Measurements from ENCODE around the gene PSMD2.
A peak's percentile ranks its signal among the peaks of the same experiment; 100 is the strongest.

The PSMD2 gene

DNA sequence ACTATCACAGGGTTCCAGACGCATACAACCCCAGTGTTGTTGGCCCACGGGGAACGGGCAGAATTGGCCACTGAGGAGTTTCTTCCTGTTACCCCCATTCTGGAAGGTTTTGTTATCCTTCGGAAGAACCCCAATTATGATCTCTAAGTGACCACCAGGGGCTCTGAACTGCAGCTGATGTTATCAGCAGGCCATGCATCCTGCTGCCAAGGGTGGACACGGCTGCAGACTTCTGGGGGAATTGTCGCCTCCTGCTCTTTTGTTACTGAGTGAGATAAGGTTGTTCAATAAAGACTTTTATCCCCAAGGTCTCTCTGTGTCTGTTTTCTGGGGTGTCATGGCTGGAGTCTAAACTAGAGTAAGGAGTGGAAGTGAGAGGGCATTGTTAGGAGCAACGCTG, 9.7 kb downstream of the PSMD2 start:
- TF ChIP-seq POLR2AphosphoS5 (IDR thresholded peaks at IDR 0.05; ENCODE audit: low read depth, low read length) (no peak), POLR2A (IDR thresholded peaks at IDR 0.05; ENCODE audit: low read depth, low read length) (no peak), TAF1 (IDR thresholded peaks at IDR 0.05; ENCODE audit: borderline replicate concordance, low read depth, low read length) (no peak)
- DNase-seq (ENCODE audit: insufficient read length): no peak
- FAIRE-seq: no peak

- TF ChIP-seq TAF1 (IDR thresholded peaks at IDR 0.05; ENCODE audit: borderline replicate concordance, low read depth, low read length): no peak
- no peak for TF ChIP-seq POLR2A (IDR thresholded peaks at IDR 0.05; ENCODE audit: low read depth, low read length)
- no peak for TF ChIP-seq POLR2AphosphoS5 (IDR thresholded peaks at IDR 0.05; ENCODE audit: low read depth, low read length)
- DNase-seq (ENCODE audit: insufficient read length): no peak
- FAIRE-seq: no peak
Measured at GRCh38 chr3:184311633-184312032, 12.6 kb downstream of the PSMD2 start.

DNA sequence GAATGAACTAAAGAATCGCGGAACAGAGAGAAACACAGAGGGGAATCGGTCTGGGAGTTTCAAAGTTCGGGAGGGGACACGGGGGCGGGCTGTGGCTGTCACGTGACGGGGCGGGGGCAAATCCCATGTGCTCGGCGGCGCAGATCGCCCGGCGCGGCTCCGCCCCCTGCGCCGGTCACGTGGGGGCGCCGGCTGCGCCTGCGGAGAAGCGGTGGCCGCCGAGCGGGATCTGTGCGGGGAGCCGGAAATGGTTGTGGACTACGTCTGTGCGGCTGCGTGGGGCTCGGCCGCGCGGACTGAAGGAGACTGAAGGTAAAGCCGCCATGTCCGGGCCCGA, 15.3 kb downstream of the PSMD2 start, which contains the start of gene EIF4G1:
Gene EIF4G1 (plus strand): TSS at position 244 of the 337 bp plus-strand sequence. CDS start 1,191 bp downstream, outside the sequence.
- peak; percentile 97 for DNase-seq (ENCODE audit: insufficient read length)
- TF ChIP-seq TAF1 (IDR thresholded peaks at IDR 0.05; ENCODE audit: borderline replicate concordance, low read depth, low read length) (peak; percentile 93), POLR2AphosphoS5 (IDR thresholded peaks at IDR 0.05; ENCODE audit: low read depth, low read length) (peak; percentile 74), POLR2A (IDR thresholded peaks at IDR 0.05; ENCODE audit: low read depth, low read length) (peak; percentile 86)
- FAIRE-seq: peak; percentile 95

DNA sequence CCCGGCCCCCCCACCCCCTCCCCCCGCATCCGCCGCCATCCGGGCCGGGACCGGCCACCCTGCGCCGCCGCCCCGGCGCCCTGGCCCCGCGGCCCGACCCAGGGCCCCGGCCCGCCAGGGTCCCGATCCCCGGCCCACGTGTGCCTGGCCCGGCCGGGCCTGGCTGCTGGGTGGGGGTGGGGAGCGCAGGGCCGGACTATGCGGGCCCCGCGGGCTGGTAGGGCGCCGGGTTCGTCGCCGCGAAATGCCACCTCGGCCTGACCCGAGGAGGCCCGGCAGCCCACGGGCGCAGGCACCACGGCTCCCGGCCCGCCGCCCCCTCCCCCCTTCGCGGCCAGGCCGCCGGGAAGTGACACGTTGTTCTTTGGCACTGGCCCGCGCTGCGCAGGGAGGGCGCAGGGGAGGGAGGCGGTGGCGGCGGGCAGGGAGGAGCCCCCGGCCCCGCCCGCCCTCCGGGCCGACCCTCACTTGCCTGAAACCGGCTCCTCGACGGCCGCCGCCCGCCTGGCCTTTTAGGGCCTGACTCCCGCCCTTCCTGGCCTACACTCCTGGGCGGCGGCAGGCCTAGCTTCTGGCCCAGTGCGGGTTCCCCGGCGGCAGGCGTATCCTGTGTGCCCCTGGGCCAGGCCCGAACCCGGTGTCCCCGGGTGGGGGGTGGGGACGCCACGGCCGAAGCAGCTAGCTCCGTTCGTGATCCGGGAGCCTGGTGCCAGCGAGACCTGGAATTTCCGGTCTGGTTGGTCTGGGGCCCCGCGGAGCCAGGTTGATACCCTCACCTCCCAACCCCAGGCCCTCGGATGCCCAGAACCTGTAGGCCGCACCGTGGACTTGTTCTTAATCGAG, 15.9 kb downstream of the PSMD2 start:
- DNase-seq (ENCODE audit: insufficient read length): peak; percentile 61
- FAIRE-seq: no peak
- no peak; the same call in none of the 2 replicates for TF ChIP-seq POLR2A (IDR thresholded peaks at IDR 0.05; ENCODE audit: low read depth, low read length)
- TF ChIP-seq TAF1 (IDR thresholded peaks at IDR 0.05; ENCODE audit: borderline replicate concordance, low read depth, low read length): 0 out of 2 replicates have a peak, but pooled peaks have one; percentile 15
- 0 out of 2 replicates have a peak, but pooled peaks have one; percentile 6 for TF ChIP-seq POLR2AphosphoS5 (IDR thresholded peaks at IDR 0.05; ENCODE audit: low read depth, low read length)

GRCh38 chr3:184315543-184315867, 16.5 kb downstream of the PSMD2 start:
- TF ChIP-seq POLR2A (IDR thresholded peaks at IDR 0.05; ENCODE audit: low read depth, low read length) (no peak), POLR2AphosphoS5 (IDR thresholded peaks at IDR 0.05; ENCODE audit: low read depth, low read length) (no peak), TAF1 (IDR thresholded peaks at IDR 0.05; ENCODE audit: borderline replicate concordance, low read depth, low read length) (no peak)
- peak; percentile 75 for FAIRE-seq
- DNase-seq (ENCODE audit: insufficient read length): no peak

GRCh38 chr3:184315871-184316661, 17.0 kb downstream of the PSMD2 start:
- TF ChIP-seq POLR2AphosphoS5 (IDR thresholded peaks at IDR 0.05; ENCODE audit: low read depth, low read length): 0 out of 2 replicates have a peak, but pooled peaks have one; percentile 14
- TF ChIP-seq TAF1 (IDR thresholded peaks at IDR 0.05; ENCODE audit: borderline replicate concordance, low read depth, low read length): no peak
- peak; percentile 38; the same call in 1 of the 2 replicates for TF ChIP-seq POLR2A (IDR thresholded peaks at IDR 0.05; ENCODE audit: low read depth, low read length)
- DNase-seq (ENCODE audit: insufficient read length) (no peak), FAIRE-seq (no peak)

GRCh38 chr3:184316792-184317191, 17.8 kb downstream of the PSMD2 start:
- no peak; the same call in 1 of the 2 replicates for TF ChIP-seq POLR2AphosphoS5 (IDR thresholded peaks at IDR 0.05; ENCODE audit: low read depth, low read length)
- DNase-seq (ENCODE audit: insufficient read length): no peak
- FAIRE-seq: no peak

GRCh38 chr3:184317201-184317600, 18.2 kb downstream of the PSMD2 start:
- DNase-seq (ENCODE audit: insufficient read length) (no peak), FAIRE-seq (no peak)
- no peak for TF ChIP-seq TAF1 (IDR thresholded peaks at IDR 0.05; ENCODE audit: borderline replicate concordance, low read depth, low read length)
- TF ChIP-seq POLR2AphosphoS5 (IDR thresholded peaks at IDR 0.05; ENCODE audit: low read depth, low read length): no peak; the same call in 1 of the 2 replicates
- no peak for TF ChIP-seq POLR2A (IDR thresholded peaks at IDR 0.05; ENCODE audit: low read depth, low read length)

DNA sequence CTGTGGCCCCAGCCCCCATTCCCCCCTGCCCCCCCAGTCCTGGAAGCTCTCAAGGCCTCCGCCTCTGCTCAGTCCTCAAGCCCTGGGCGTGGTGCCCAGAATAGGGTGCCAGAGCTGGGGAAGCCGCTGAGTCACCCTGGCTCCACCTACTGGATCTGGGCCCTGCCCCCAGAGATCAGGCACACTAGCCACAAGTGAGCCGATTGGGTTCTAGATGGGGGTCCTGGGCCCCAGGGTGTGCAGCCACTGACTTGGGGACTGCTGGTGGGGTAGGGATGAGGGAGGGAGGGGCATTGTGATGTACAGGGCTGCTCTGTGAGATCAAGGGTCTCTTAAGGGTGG, 21.0 kb downstream of the PSMD2 start:
- no peak for DNase-seq (ENCODE audit: insufficient read length)
- TF ChIP-seq POLR2AphosphoS5 (IDR thresholded peaks at IDR 0.05; ENCODE audit: low read depth, low read length): no peak
- TF ChIP-seq POLR2A (IDR thresholded peaks at IDR 0.05; ENCODE audit: low read depth, low read length): no peak
- TF ChIP-seq TAF1 (IDR thresholded peaks at IDR 0.05; ENCODE audit: borderline replicate concordance, low read depth, low read length): no peak
- no peak for FAIRE-seq

GRCh38 chr3:184321666-184322065, 22.6 kb downstream of the PSMD2 start:
- no peak for FAIRE-seq

DNA sequence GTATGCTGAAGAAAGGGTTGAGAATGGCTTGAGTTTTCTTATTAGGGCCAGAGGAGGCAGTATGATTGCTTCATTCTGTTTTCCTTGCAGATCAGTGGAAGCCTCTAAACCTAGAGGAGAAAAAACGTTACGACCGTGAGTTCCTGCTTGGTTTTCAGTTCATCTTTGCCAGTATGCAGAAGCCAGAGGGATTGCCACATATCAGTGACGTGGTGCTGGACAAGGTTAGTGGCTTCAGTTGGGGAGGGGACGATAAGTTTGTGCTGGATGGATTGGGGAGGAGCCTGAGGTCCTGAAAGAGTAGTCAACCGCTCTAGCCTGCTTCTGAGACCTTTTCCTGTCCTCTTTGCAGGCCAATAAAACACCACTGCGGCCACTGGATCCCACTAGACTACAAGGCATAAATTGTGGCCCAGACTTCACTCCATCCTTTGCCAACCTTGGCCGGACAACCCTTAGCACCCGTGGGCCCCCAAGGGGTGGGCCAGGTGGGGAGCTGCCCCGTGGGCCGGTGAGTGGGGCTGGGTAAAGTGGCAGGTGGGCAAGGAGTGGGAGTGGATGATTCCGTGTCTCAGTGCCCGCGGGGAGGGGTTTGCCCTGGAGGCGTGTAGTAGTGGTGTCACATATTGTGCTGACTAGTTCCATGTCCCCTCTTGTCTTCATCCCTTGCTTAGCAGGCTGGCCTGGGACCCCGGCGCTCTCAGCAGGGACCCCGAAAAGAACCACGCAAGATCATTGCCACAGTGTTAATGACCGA, 23.9 kb downstream of the PSMD2 start:
- no peak for FAIRE-seq
- TF ChIP-seq POLR2A (IDR thresholded peaks at IDR 0.05; ENCODE audit: low read depth, low read length): no peak
- TF ChIP-seq POLR2AphosphoS5 (IDR thresholded peaks at IDR 0.05; ENCODE audit: low read depth, low read length): peak; percentile 1; the same call in 1 of the 2 replicates
- DNase-seq (ENCODE audit: insufficient read length): no peak

More at GRCh38 chr3:184321666-184322065, 22.6 kb downstream of the PSMD2 start:
- TF ChIP-seq POLR2AphosphoS5 (IDR thresholded peaks at IDR 0.05; ENCODE audit: low read depth, low read length) (no peak), TAF1 (IDR thresholded peaks at IDR 0.05; ENCODE audit: borderline replicate concordance, low read depth, low read length) (no peak), POLR2A (IDR thresholded peaks at IDR 0.05; ENCODE audit: low read depth, low read length) (no peak)
- no peak for DNase-seq (ENCODE audit: insufficient read length)

Measured in GM12892 (cell line).